ENCODE measurements around the gene DCAF10.
"Not testable (repeated sequence)": the region's sequence is repeated elsewhere in the genome, so short reads cannot be mapped to it uniquely, and the experiment has no call there.

DNA sequence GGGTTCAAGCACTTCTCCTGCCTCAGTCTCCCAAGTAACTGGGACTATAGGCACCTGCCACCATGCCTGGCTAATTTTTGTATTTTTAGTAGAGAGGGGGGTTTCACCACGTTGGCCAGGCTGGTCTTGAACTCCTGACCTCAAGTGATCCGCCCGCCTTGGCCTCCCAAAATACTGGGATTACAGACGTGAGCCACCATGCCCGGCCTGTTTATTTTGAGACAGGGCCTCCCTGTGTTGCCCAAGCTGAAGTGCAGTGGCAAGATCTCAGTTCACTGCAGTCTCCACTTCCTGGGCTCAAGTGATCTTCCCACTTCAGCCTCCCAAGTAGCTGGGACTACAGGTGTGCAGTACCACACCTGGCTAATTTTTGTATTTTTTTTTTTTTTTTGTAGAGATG, 109.2 kb downstream of the DCAF10 start:
- TF ChIP-seq, protein P1, sequence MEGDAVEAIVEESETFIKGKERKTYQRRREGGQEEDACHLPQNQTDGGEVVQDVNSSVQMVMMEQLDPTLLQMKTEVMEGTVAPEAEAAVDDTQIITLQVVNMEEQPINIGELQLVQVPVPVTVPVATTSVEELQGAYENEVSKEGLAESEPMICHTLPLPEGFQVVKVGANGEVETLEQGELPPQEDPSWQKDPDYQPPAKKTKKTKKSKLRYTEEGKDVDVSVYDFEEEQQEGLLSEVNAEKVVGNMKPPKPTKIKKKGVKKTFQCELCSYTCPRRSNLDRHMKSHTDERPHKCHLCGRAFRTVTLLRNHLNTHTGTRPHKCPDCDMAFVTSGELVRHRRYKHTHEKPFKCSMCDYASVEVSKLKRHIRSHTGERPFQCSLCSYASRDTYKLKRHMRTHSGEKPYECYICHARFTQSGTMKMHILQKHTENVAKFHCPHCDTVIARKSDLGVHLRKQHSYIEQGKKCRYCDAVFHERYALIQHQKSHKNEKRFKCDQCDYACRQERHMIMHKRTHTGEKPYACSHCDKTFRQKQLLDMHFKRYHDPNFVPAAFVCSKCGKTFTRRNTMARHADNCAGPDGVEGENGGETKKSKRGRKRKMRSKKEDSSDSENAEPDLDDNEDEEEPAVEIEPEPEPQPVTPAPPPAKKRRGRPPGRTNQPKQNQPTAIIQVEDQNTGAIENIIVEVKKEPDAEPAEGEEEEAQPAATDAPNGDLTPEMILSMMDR (IDR thresholded peaks at IDR 0.05) = not testable (repeated sequence)
- not testable (repeated sequence) for TF ChIP-seq POLR2A (IDR thresholded peaks at IDR 0.05)

Measured in lower leg skin (tissue), 3 donors.